HepG2 (cell line): ENCODE results near the gene MARF1. TPM values are rescaled to one million over a fixed set of nuclear protein-coding genes. Genes with fewer than 3 reads are reported as not detected.

ENCODE experiments used
- AHDC1 ChIP-seq: sonication (generic); formaldehyde crosslinking; IDR thresholded peaks from 2 replicates; pipeline ENCODE4 v1.5.1; 2020; ENCODE audit warnings: mild to moderate bottlenecking, missing genetic modification reagents, borderline replicate concordance
- BORCS8-MEF2B ChIP-seq: sonication (generic); formaldehyde crosslinking; IDR thresholded peaks from 2 replicates; pipeline ENCODE4 v1.8.0; 2022; ENCODE audit warnings: mild to moderate bottlenecking, missing genetic modification reagents
- CCAR2 ChIP-seq: fragments of 200-400 bp; formaldehyde crosslinking; optimal IDR thresholded peaks from 2 replicates; pipeline ENCODE3; 2018; ENCODE audit warnings: low read depth, mild to moderate bottlenecking, low read length, moderate library complexity
- CERS6 ChIP-seq: sonication (generic); formaldehyde crosslinking; IDR thresholded peaks from 2 replicates; pipeline ENCODE4 v1.5.0; 2020; ENCODE audit warnings: missing genetic modification reagents
- HOXA3 ChIP-seq: sonication (generic); formaldehyde crosslinking; IDR thresholded peaks from 2 replicates; pipeline ENCODE4 v1.5.0; 2020; ENCODE audit warnings: missing genetic modification reagents
- KAT2B ChIP-seq: fragments of 150-350 bp; IDR thresholded peaks from 2 replicates; pipeline ENCODE4 v1.6.1; 2014; ENCODE audit warnings: low read depth, low read length, borderline replicate concordance
- MIER2 ChIP-seq: IDR thresholded peaks from 2 replicates; pipeline ENCODE4 v1.6.1; 2016; ENCODE audit warnings: missing biosample characterization, missing genetic modification reagents
- NCOA2 ChIP-seq: sonication (generic); formaldehyde crosslinking; IDR thresholded peaks from 2 replicates; pipeline ENCODE4 v1.8.0; 2022; ENCODE audit warnings: inconsistent platforms
- NFIC ChIP-seq: IDR thresholded peaks from 2 replicates; pipeline ENCODE4 v1.6.1; 2012; ENCODE audit warnings: mild to moderate bottlenecking, low read length, inconsistent platforms
- PRDM4 ChIP-seq: sonication (generic); formaldehyde crosslinking; IDR thresholded peaks from 2 replicates; pipeline ENCODE4 v1.9.0; 2021; ENCODE audit warnings: missing genetic modification reagents, borderline replicate concordance
- TBX3 ChIP-seq: fragments of 450-650 bp; IDR thresholded peaks from 2 replicates; pipeline ENCODE4 v1.6.1; 2017; ENCODE audit warnings: antibody characterized with exemption, mild to moderate bottlenecking, inconsistent platforms, borderline replicate concordance
- THAP11 ChIP-seq: IDR thresholded peaks from 2 replicates; pipeline ENCODE4 v1.6.1; 2016; ENCODE audit warnings: missing biosample characterization, missing genetic modification reagents
- ZFP36L1 ChIP-seq: sonication (generic); formaldehyde crosslinking; IDR thresholded peaks from 2 replicates; pipeline ENCODE4 v1.8.0; 2022; ENCODE audit warnings: mild to moderate bottlenecking, missing genetic modification reagents, moderate library complexity
- ZNF24 ChIP-seq: fragments of 450-650 bp; IDR thresholded peaks from 2 replicates; pipeline ENCODE4 v1.6.1; 2017; ENCODE audit warnings: antibody characterized with exemption, mild to moderate bottlenecking
- ZNF564 ChIP-seq: sonication (generic); formaldehyde crosslinking; IDR thresholded peaks from 2 replicates; pipeline ENCODE4 v1.8.1; 2023; ENCODE audit warnings: mild to moderate bottlenecking, missing genetic modification reagents
- ZNF574 ChIP-seq: sonication (generic); formaldehyde crosslinking; IDR thresholded peaks from 2 replicates; pipeline ENCODE4 v1.4.0; 2020; ENCODE audit warnings: missing genetic modification reagents
- polyA plus RNA-seq, 8 experiments: library from polyadenylated mRNA; depleted of rRNA in 3 of 8; stranded (reverse) in 7 of 8; unstranded in 1 of 8; fragments of >200 nt; fragmentation: Illumina TruSeq in 4 of 8; extraction: Trizol in 4 of 8; gene quantifications; 2 replicates each; pipeline versions ENCODE4 v1.2.1 to v1.2.3, GENCODE V29; 2011 to 2016; ENCODE audit warnings: low read depth in 4 of 8, missing spikeins in 1 of 8, mixed read lengths in 1 of 8; ENCODE audit not compliant: insufficient read depth in 1 of 8
- total RNA-seq, 5 experiments: library from RNA; depleted of rRNA; stranded (reverse); fragments of >200 nt; fragmentation: Illumina TruSeq; extraction: Trizol; gene quantifications; 2 replicates each; pipeline ENCODE4 v1.2.3, GENCODE V29; 2016; ENCODE audit warnings: low read depth in 1 of 5

The MARF1 gene
- total and polyA plus RNA-seq, 2 of the 13 experiments (the other 11 are each of a cell fraction or from before 2014, with no cell fraction given), result 8.7 to 20.7 TPM

GRCh38 chr16:15643048-15643945 is at the start of gene MARF1 (continued):
- peak; percentile 78 for TF ChIP-seq ZNF574 (CRISPR knock-in tag)
- TF ChIP-seq CCAR2, result no peak
- TF ChIP-seq THAP11 (CRISPR knock-in tag), result peak; percentile 92
- 0 out of 2 replicates have a peak, but pooled peaks have one; percentile 21 for TF ChIP-seq ZNF24
- TF ChIP-seq BORCS8-MEF2B (CRISPR knock-in tag), result 0 out of 2 replicates have a peak, but pooled peaks have one; percentile 16
- peak; percentile 17 for TF ChIP-seq NFIC
- peak; percentile 70 for TF ChIP-seq HOXA3 (CRISPR knock-in tag)
- TF ChIP-seq PRDM4 (CRISPR knock-in tag), result peak; percentile 62; the same call in 1 of the 2 replicates
- 0 out of 2 replicates have a peak, but pooled peaks have one; percentile 5 for TF ChIP-seq NCOA2 (CRISPR knock-in tag)
- TF ChIP-seq CERS6 (CRISPR knock-in tag), result no peak
- no peak for TF ChIP-seq MIER2 (CRISPR knock-in tag)
- TF ChIP-seq AHDC1 (CRISPR knock-in tag), result 0 out of 2 replicates have a peak, but pooled peaks have one; percentile 10
- peak; percentile 63; the same call in 1 of the 2 replicates for TF ChIP-seq ZFP36L1 (CRISPR knock-in tag)
- no peak for TF ChIP-seq ZNF564
- TF ChIP-seq TBX3, result no peak
- no peak for TF ChIP-seq KAT2B
